SK-N-MC (cell line): Measurements from ENCODE around the gene SLC6A11.

Experiments used
- DNase-seq: peaks from one replicate; pipeline ENCODE4 v3.0.0-alpha.2; 2011; ENCODE audit warnings: low read depth, low spot score
- H3K27ac ChIP-seq: fragments of 200-600 bp; sonication (generic); 2 replicates; pipeline ENCODE4 v1.5.1; 2016; ENCODE audit warnings: mixed run types
- H3K36me3 ChIP-seq: fragments of 200-600 bp; sonication (generic); 2 replicates; pipeline ENCODE4 v1.6.1; 2017; ENCODE audit warnings: antibody characterized with exemption, low read length, mixed read lengths; ENCODE audit not compliant: insufficient read depth
- H3K4me3 ChIP-seq: fragments of 200-600 bp; sonication (generic); 2 replicates; pipeline ENCODE4 v1.5.1; 2016
- H3K9ac ChIP-seq: fragments of 200-600 bp; sonication (generic); 2 replicates; pipeline ENCODE4 v1.8.0; 2017; ENCODE audit warnings: mixed run types, mixed read lengths; ENCODE audit not compliant: insufficient read length
- H3K9me3 ChIP-seq: fragments of 200-600 bp; sonication (generic); 2 replicates; pipeline ENCODE4 v1.6.1; 2017; ENCODE audit warnings: low read depth, mild to moderate bottlenecking, antibody characterized with exemption, low read length, moderate library complexity, mixed read lengths
- EZH2 ChIP-seq: fragments of 200-600 bp; sonication (generic); IDR thresholded peaks from one replicate; pipeline ENCODE4 v1.6.1; 2017; ENCODE audit warnings: antibody characterized with exemption
- FOXP2 ChIP-seq: optimal IDR thresholded peaks from 2 replicates; pipeline ENCODE3; 2011; ENCODE audit warnings: mild to moderate bottlenecking, moderate library complexity; ENCODE audit not compliant: insufficient read depth; ENCODE audit errors: extremely low read length, control extremely low read depth
- POLR2AphosphoS5 ChIP-seq: IDR thresholded peaks from 2 replicates; pipeline ENCODE4 v1.6.1; 2012; ENCODE audit warnings: mild to moderate bottlenecking, low read depth, low read length, borderline replicate concordance

SLC6A11 gene

DNA sequence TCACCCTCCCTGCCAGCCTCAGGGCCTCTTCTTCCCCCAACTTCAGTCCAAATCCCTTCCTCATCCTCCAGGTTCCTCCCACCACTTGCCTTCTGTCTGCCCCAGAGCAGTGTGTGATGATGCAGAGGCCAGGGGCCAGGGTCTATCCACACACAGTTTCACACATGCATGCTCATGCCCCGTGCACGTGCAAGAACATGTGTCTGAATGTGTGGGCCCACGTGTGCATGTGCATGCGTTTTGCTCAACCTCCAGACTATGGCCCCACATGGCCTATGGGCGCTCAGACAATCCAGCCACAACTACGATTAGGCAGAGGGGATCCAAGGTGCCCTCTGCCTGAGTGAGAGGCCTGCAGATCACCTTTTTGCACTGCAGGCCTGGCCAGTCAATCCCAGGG lies 144.2 kb downstream of the SLC6A11 start:
- TF ChIP-seq POLR2AphosphoS5: no peak
- no peak for TF ChIP-seq EZH2
- TF ChIP-seq FOXP2: no peak
- DNase-seq: no peak
- Histone ChIP-seq H3K9me3 (no peaks in the 10 kb centered on the region), H3K4me3 (no peak overlapping the region), H3K36me3 (no peaks in the 10 kb centered on the region), H3K27ac (no peak overlapping the region), H3K9ac (no peak overlapping the region)

GRCh38 chr3:10961921-10962320 lies 145.9 kb downstream of the SLC6A11 start:
- DNase-seq: no peak
- no peaks in the 10 kb centered on the region for H3K36me3 ChIP-seq
- TF ChIP-seq POLR2AphosphoS5: no peak
- TF ChIP-seq EZH2: no peak
- TF ChIP-seq FOXP2: no peak
- no peak overlapping the region for H3K4me3 ChIP-seq
- no peak overlapping the region for H3K9ac ChIP-seq
- H3K9me3 ChIP-seq: no peaks in the 10 kb centered on the region
- H3K27ac ChIP-seq: no peak overlapping the region

DNA sequence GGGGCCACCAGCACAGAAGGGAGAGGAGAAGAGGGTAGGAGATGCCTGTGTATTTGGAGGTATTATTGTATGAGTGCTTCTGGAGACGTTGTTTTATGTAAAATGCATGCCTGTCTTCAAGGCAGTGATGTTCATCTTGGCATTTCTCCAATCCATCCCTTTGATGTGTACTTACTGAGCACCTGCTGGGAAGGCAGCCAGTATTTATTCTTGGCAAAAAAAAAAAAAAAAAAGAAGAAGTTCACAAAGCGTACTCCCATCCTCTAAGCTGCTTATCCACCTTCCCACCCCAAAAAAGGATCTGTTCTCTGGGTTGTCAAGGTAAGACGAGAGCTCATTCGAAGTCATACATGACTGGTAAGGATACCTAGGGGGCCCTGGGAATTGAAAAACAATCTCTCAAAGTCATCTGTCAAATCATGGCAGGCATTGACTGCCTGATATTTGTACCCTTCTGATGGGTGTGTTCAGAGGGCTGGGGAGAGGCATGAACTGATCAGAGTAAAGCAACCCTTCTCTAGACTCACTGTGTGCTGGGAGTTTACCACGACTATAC lies 146.5 kb downstream of the SLC6A11 start:
- Histone ChIP-seq H3K9me3 (no peaks in the 10 kb centered on the region), H3K27ac (no peak overlapping the region), H3K4me3 (no peak overlapping the region), H3K36me3 (no peaks in the 10 kb centered on the region), H3K9ac (no peak overlapping the region)
- TF ChIP-seq EZH2: no peak
- DNase-seq: no peak

DNA sequence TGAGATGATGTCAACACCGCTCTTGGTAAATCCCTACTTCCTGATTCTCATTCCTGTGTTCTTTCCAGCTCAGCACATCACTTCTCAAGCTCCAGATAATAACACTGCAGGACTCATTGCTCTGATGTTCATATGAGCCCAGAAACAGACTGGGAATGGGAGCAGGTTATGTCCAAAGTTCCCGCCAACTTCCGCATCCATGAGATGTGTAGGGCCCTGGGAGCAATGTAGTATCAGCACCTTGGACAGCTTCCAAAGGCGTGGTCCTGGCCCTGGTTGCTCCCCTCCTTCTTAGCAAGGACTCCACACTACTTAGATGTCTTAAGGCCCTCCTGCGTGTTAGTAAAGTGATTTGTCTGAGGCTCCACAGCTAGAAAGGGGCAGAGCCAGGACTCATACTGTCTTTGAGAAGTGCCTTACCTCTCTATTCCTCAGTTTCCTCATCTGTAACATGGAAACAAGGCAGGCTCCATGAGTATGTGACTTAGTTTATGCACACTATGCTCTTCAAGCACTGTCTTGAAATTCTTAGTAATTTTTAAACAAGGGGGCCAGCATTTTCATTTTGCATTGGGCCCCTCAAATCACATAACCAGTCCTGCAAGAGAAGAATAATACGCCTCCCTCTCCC lies 148.6 kb downstream of the SLC6A11 start:
- no peak overlapping the region for H3K4me3 ChIP-seq
- H3K36me3 ChIP-seq: no peaks in the 10 kb centered on the region
- TF ChIP-seq POLR2AphosphoS5 (no peak), EZH2 (no peak), FOXP2 (no peak)
- no peak overlapping the region for H3K27ac ChIP-seq
- no peak overlapping the region for H3K9ac ChIP-seq
- peak; percentile 0 for DNase-seq
- no peaks in the 10 kb centered on the region for H3K9me3 ChIP-seq

DNA sequence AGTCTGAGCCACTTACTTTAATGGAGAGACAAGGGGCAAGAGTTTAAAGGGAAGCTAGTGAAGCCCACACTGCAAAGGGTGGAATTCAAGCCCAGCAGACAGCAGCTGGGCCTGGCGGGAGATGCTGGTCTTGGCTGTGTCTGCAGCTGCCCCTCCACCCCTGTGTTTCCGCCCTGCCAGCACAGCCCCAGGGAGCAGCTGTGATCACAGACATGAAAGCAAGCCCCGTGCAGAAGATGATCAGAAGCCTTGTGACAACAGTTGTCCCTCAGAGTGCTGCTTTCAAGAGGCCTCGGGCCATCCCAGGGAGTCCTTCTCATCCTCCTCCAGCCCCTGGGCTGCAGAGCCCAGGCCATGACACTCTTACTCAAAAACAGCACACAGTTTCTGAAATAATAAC lies 152.4 kb downstream of the SLC6A11 start:
- no peak for DNase-seq

GRCh38 chr3:10970306-10970960 lies 154.4 kb downstream of the SLC6A11 start:
- no peaks in the 10 kb centered on the region for H3K36me3 ChIP-seq
- no peak overlapping the region for H3K4me3 ChIP-seq
- no peak overlapping the region for H3K27ac ChIP-seq
- DNase-seq: no peak
- no peak overlapping the region for H3K9ac ChIP-seq
- H3K9me3 ChIP-seq: no peaks in the 10 kb centered on the region
- TF ChIP-seq POLR2AphosphoS5: no peak
- no peak for TF ChIP-seq FOXP2
- no peak for TF ChIP-seq EZH2

More for the DNA sequence above, 152.4 kb downstream of the SLC6A11 start:
- Histone ChIP-seq H3K4me3 (no peak overlapping the region), H3K9ac (no peak overlapping the region), H3K27ac (no peak overlapping the region), H3K36me3 (no peaks in the 10 kb centered on the region), H3K9me3 (no peaks in the 10 kb centered on the region)
- TF ChIP-seq FOXP2: no peak

DNA sequence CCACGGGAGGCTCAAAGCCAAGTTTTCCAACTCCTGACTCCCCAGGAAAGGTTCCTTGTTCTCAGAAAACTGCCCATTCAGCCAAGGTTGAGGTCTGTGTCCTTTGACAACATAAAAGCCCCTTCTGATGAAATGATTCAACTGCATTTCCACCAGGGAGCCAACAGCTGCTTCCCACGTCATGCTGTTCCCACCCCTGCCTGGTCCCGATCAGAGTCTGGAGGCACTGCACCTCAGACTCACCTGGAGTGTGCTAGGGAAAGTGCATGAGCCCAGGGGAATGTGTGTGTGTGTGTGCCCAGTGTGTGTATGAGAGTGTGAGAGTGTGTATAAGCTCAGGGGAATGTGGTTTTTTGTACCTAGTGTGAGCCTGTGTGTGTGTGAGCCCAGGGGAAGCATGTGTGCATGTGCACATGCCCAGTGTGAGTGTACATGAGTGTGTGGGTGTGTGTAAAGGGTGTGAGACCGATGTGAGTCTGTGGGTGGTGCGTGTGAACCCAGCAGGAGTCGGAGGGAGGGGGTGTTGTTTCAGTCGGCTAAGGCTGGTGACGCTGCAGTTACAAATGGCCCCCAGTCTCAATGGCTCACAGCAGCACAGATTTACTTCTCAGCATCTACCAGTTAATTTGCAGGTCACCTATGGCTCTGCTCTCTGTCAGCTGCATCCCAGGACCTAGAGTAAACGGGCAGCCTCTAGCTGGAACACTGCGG lies 156.2 kb downstream of the SLC6A11 start:
- no peak for TF ChIP-seq EZH2
- TF ChIP-seq POLR2AphosphoS5: no peak
- no peak for TF ChIP-seq FOXP2
- DNase-seq: no peak
- Histone ChIP-seq H3K4me3 (no peak overlapping the region), H3K27ac (no peak overlapping the region), H3K9ac (no peak overlapping the region), H3K9me3 (no peaks in the 10 kb centered on the region), H3K36me3 (no peaks in the 10 kb centered on the region)

DNA sequence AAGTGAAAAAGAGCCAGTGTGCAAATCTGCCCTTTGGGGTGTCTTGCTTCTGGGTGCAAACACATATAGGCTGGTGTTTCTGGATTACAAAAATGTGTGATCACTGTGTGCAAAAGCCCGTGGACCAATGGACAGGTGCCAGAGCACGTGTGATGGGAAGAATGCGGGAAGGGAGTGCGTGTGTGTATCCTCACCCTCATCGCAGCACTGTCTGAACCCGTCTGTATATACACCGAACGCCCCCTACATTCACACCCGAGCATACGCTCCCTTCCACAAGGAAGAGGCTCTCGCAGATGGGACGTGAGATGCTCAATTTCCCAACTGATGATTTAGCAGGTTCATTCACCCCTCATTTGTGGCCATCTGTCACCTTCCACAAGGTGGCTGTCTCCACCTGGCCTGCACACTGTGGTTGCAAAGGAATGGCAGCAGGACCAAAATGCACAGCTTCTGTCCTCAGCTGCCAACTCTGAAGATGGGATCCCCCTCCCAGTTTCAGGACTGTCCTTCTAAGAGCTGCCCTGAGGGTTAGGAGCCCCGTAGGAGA lies 157.1 kb downstream of the SLC6A11 start:
- H3K9ac ChIP-seq: no peak overlapping the region
- TF ChIP-seq EZH2: no peak
- no peak for TF ChIP-seq FOXP2
- TF ChIP-seq POLR2AphosphoS5: no peak
- H3K4me3 ChIP-seq: no peak overlapping the region
- H3K27ac ChIP-seq: no peak overlapping the region
- H3K36me3 ChIP-seq: no peaks in the 10 kb centered on the region
- DNase-seq: no peak
- H3K9me3 ChIP-seq: no peaks in the 10 kb centered on the region
